Left colon (tissue), 2 donors: Measurements from ENCODE around the gene SRSF5. TPM values are rescaled to one million over a fixed set of nuclear protein-coding genes. Genes with fewer than 3 reads are reported as not detected.

ENCODE experiments used
- ATAC-seq: fragments of 200-7000 bp; cut with Tn5 transposase; one replicate; pipeline ENCODE4 v1.9.1; 2020; ENCODE audit warnings: mild to moderate bottlenecking, moderate library complexity
- DNase-seq, 2 donors: peaks; one replicate each; pipeline ENCODE4 v3.0.0-alpha.2; 2020
- intact Hi-C, 2 donors: fragments of 100-400 bp; cut with DNase I in 1 of 2; cut with micrococcal nuclease in 1 of 2; formaldehyde crosslinking; loops; one replicate each; pipeline versions ENCODE4 v1.11.2 to v1.14.0; 2022; cut with DNase I, micrococcal nuclease
- total RNA-seq, 2 donors: library from RNA; stranded (reverse); fragmentation: NEBNext Ultra II Directional; extraction: Animal tissue kit (Norgen Biotek cat#: 25700); gene quantifications; one replicate each; pipeline ENCODE4 v1.2.1, GENCODE V29; 2021
- donor health status: DM: no; HTN: no; CAD: no.
- donor health status: DM: yes; HTN: yes; CAD: no.

The SRSF5 gene
- total RNA-seq, 2 donors from 2014 or later = 315 to 316 TPM

DNA sequence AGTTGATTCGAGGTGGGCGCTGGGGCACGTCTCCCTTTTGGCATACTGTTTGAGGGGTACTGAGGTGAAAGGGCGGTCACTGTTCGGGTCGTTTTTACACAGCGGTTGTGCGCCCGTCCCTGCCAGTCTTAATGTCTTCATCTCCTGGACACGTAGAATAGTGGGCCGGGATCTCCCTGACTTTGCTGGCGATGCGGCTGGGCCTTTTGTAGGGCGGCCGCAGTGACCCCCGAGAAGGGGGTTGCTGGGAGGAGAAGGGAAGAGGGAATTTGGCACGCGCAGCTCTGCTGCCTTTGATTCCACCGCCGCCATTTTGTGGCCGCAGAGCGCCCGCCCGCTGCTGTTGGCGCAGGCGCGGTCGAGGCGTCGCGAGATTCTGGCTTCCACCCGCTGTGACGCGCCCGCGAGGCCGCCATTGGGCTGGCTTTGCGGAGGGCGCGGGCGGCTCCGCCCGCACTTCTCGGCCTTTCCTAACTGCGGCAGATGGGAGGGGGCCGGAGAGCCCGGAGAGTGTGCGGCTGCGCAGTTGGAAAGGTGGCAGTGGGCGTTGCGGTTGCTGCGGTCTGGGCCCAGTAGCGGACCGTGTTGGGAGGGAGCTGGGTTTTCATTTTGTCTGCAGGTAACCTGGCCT is 542 bp downstream of the SRSF5 start:
- DNase-seq (peak; percentile 92 to 94), ATAC-seq (peak; percentile 88)
- intact Hi-C loops = no loop called here

DNA sequence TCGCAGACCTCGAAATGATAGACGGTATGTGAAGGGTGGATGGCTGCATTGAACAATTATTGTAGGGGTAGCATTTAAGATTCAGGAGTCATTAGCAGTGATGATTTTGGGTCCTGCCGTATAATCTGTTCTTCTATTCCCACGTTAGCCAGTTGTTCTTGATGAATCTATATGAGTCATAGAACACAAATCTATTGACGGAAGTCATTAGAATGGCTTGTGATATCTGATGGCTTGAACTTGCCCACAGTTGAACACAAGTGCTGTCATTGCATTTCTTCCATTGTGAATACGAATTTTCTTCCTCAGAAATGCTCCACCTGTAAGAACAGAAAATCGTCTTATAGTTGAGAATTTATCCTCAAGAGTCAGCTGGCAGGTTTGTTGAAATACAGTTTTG is 1.9 kb downstream of the SRSF5 start:
- intact Hi-C loops = no loop called here
- no peak for ATAC-seq
- DNase-seq = no peak

DNA sequence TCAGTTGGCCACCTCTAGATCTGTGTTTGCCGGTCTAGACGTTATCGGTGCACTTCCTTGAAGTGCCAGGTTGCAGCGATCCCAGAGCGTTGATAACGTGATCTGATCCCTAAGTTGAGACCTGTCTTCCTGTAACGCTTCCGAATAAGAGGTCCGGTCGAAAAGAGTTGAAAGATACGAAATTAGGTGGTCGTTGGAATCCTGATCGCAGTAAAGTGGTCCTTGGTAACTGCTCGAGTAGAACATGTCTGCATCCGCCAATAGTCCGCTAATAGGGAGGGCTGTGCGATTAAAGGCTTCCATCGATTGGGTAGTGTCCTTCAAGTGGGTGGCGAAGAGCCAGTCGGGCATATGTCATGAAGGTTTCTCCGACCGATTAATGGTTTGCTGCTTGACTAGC is 2.7 kb downstream of the SRSF5 start:
- intact Hi-C loops = no loop called here
- DNase-seq (no peak), ATAC-seq (no peak)

DNA sequence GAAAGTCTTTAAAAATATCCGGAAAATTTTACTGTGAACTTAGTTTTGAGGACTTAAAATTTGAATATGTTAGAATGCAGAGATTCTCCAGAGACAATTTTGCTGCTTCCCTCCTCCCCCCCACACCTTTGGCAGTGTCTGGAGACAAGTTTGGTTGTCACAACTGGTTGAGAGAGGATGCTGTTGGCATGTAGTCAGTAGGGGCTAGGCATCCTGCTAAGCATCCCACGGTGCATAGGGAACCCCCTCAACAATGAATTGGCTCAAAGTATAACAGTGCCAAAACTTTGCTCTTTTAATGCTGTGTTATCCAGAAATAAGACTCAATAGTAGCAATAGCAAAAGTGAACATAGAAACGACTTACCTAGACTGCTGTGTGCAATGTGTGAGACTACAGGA is 3.6 kb downstream of the SRSF5 start:
- intact Hi-C loops = no loop called here
- DNase-seq (no peak), ATAC-seq (no peak)

DNA sequence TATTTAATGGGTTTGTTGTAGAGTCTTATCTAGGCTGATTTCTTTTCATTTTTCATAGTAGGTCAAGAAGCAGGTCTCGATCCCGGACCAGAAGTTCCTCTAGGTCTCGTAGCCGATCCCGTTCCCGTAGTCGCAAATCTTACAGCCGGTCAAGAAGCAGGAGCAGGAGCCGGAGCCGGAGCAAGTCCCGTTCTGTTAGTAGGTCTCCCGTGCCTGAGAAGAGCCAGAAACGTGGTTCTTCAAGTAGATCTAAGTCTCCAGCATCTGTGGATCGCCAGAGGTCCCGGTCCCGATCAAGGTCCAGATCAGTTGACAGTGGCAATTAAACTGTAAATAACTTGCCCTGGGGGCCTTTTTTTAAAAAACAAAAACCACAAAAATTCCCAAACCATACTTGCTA is 4.2 kb downstream of the SRSF5 start:
- DNase-seq = no peak
- intact Hi-C loops = no loop called here
- no peak for ATAC-seq

DNA sequence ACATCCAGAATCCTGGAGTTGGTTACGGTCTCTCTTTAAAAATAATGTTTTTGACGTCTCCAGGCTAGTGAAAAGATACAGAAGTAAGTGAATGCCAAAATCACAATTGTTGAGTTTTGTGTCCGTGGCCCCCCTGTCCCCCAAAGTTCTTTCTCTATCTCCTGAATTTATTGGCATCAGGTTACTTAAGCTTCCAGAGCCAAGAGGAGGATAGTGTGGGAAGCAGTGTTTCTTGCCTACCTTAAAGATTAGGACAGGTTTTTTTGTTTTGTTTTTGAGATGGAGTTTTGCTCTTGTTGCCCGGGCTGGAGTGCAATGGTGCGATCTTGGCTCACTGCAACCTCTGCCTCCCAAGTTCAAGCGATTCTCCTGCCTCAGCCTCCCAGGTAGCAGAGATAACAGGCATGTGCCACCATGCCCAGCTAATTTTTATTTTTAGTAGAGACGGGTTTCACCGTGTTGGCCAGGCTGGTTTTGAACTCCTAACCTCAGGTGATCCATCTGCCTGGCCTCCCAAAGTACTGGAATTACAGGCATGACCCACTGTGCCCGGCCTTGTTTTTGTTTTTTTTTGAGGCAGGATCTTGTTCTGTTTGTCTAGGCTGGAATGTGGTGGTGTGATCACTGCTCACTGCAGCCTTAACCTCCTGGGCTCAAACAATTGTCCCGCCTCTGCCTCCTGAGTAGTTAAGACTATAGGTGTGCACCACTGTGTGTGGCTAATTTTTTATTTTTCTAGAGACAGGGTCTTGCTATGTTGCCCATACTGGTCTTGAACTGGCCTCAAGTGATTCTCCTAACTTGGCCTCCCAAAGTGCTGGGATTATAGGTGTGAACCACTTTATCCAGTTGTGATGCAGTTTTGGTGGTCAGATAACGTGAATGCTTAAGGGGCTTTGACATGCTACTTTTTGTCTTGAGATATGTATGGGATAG is 5.4 kb downstream of the SRSF5 start:
- no peak for DNase-seq
- intact Hi-C loops = no loop called here
- no peak for ATAC-seq

DNA sequence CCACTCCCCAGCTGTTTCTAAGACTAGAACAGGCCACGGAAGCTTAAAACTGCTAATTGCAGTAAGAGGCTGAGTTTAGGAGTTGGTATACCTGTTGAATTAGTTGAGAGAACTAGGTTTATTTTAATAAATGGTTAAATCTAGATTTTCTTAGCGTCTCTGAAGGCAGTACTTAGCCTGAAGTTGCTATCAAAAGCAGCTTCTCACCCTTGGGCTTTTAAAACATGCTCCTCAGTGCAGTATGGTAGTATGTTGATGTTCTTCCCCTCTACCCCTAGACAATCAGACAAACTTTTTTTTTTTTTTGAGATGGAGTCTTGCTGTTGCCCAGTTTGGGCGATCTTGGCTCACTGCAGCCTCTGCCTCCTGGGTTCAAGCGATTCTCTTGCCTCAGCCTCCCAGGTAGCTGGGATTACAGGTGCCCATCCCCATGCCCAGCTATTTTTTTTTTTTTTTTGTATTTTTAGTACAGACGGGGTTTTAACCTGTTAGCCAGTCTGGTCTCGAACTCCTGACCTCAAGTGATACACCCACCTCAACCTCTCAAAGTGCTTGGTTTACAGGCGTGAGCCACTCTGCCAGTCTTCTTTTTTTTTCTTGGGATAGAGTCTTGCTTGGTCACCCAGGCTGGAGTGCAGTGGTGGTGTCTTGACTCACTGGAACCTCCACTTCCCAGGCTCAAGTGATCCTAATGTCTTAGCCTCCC is 6.8 kb downstream of the SRSF5 start:
- no peak for DNase-seq
- no peak for ATAC-seq
- intact Hi-C loops = no loop called here

DNA sequence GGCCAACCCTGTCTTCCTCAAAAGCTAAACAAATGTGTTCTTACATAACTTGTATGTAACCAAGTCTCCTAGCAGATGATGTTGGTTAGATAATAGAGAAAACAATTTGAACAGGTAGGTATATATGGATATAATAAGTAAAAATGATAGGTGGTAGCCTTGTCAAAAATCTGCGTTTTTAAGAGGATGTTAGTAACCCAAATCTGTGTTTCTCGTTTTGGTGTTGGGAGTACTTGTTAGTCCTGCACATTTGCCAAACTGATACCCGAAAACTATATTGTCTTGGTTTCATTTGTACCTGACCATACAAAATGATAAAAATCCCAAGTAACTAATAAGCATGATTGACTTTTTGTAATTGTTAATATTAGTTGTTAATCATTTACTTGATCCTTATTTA is 8.1 kb downstream of the SRSF5 start:
- intact Hi-C loops = no loop called here
- DNase-seq (no peak), ATAC-seq (no peak)

DNA sequence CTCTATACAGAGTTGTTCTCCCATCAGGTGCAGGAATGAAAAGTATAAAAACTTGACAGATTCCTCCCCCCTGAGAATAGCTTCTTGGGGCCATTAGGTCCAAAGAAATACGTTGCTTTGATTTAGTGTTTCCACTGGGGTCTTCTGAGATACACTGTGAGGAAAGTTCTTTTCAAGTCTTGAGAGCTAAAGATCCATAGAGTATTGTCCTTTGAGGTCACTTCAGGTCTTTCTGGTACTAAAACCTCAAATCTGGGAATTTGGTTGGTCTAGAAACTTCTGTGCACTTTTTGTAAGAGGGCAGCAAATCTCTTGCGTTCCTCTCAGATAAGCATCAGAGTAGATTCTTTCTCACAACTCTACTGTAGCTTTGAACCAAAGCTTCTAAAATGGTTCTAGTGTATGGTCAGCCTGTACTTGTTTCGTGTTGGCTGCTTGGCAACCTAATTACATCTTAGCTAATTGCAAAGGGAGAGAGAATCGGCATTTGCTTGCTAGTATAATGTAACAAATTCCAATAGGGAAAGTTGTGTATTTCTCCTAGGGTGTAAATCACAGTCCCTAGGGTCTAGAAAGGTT is 10.0 kb downstream of the SRSF5 start:
- DNase-seq (no peak), ATAC-seq (no peak)
- intact Hi-C loops = no loop called here

DNA sequence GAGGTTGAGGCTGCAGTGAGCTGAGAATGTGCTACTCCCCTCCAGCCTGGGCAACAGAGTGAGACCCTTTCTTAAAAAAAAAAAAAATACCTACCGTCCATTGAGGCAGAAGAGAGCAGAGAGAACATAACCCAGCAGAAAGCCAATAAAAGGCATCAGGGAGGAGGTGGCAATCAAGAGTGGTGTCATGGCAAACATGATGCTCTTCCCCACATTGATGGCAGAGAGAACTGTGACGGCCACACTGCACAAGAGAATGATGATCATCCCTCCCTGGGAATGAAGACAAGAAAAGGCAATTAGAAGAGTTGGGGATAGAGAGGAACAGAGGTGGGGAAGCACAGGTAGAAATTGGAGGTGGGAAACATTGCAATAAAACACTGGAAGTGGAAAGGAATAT is 12.1 kb downstream of the SRSF5 start:
- DNase-seq (no peak), ATAC-seq (peak; percentile 10)
- intact Hi-C loops = no loop called here

DNA sequence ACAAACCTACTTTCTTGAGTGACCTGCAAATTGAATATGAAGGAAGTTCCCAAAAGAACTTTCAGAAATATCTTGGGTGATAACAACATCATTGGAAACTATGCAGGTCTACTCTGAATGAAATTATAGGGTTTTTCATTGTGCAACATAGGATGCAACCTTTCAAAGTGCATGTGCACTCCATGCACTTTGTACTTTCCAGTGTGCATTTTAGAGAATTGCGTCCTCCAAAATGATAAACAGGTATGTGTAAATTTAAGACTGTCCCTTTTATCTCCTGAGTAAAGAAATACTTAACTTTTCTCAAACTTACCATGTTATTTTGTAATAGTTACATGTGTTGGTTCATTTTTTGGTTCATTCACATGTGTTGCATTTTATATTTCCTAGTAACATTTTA is 13.2 kb downstream of the SRSF5 start:
- no peak for ATAC-seq
- intact Hi-C loops = no loop called here
- DNase-seq = no peak

DNA sequence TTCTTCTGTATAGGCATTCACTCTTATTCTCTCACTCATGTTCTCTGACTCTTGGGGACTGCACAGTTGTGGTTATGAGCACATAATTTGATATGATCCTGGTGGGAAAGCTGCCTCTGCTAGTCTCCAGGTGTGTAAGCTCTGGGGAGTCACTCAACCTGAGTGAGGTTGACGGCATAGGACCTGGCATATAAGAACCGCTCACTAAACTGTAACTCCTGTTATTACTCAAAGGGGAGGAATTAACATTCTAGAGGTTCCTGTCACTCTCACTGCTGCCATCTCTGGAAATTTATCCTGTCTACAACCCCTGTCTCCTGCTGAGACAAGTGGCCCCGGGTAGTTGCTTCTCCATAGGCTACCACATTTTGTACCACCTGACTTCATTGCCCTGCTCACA is 14.0 kb downstream of the SRSF5 start:
- ATAC-seq (no peak), DNase-seq (no peak)
- intact Hi-C loops = no loop called here

DNA sequence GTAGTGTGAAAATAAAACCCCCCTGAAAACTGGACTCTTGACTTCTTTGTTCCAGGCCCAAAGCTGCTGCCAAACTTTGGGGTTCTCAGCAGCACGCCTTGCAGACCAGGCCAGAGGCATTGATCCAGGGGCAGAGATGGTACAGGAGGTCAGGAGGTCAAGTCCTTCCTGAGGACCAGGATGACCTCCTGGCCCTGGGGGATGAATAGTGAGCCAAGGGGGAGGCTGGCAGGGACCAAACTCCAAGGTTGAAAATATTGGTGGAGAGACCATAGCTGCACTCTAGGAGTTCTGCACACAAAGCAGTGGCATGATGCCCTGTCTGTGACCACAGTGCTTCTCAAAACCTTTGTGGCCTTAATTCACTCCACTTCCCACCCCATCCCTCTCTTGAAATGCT is 18.0 kb downstream of the SRSF5 start:
- DNase-seq = no peak
- ATAC-seq = no peak
- intact Hi-C loops = no loop called here

DNA sequence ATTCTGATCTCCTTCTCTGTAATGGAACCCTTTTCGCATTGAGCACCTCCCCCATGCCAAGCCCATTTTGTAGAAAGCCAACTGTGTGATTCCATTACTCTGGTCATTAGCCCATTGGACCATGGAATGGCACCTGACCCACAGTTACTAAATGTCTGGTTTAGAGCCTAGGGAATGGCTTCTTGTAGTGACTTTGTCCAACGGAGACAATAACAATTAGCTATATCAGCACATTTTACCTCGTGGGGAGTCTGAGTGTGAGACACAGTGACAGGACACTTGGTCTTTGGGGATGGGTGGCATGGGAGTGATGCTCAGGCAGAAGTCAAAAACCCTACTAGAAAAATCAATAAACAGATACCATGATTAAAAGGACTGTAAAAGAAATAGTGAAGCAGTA is 19.7 kb downstream of the SRSF5 start:
- DNase-seq (no peak), ATAC-seq (no peak)
- intact Hi-C loops = no loop called here

DNA sequence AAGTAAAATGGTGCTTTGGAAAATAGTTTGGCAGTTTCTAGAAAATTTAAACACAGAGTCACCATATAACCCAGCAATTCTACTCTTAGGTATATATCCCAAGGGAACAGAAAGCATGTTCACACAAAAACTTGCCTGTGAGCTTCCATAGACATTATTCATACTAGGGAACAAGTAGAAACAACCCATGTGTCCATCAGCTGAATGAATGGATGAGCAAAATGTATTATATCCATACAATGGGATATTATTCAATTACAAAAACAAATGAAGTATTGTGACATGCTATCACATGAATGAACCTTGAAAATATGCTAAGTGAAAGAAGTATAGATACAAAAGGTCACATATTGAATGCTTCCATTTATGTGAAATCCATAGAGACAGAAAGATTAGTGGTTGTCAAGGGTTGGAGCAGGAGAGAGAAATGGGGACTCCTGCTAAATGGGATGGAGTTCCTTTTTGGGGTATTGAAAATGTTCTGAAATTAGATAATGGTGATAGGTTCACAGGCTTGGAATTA is 22.2 kb downstream of the SRSF5 start:
- ATAC-seq (no peak), DNase-seq (no peak)
- intact Hi-C loops = no loop called here

DNA sequence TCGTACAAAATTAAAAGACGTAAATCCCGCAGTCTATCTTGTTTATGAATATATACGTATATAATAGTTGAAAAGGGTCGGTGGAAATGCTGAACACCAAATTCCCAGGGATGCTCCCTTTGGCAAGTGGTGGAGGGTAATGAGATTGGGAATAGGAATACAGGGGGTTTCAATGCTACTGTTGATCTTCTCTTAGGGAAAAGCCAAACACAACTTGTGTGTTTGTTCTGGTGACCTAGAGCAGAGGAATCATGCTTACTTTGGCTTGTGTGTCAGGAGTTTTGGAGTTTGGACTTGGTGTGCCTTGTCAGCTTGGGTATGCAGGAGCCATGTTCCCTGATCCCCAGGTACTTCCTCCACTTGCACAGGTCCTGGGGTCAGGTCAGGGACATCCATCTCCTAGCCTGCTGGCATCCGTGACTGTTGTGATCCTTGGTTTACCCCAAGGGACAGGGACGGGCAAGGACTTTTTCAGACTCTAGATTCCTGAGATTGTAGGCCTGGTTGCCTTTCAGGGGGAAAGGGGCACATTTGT is 26.0 kb downstream of the SRSF5 start:
- DNase-seq (no peak), ATAC-seq (no peak)
- intact Hi-C loops = no loop called here

DNA sequence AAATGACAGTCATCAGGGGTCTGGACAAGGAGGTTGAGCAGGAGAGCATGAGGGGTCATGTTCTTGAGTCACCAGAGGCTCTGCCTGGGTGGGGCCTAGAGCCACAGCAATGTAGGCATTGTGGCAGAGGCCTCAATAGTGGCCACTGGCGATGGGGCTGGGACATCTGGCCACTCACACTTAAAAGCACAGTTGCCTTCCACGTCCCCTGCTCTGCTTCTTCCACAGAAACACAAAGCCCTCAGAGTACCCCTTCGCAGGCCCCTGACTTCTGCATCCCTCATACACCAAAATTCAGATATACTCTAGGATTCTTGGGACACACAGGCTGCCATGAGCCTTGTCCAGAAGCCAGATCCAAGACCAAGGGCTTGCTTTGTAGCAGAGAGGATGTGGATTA is 27.8 kb downstream of the SRSF5 start:
- no peak for DNase-seq
- intact Hi-C loops = no loop called here

DNA sequence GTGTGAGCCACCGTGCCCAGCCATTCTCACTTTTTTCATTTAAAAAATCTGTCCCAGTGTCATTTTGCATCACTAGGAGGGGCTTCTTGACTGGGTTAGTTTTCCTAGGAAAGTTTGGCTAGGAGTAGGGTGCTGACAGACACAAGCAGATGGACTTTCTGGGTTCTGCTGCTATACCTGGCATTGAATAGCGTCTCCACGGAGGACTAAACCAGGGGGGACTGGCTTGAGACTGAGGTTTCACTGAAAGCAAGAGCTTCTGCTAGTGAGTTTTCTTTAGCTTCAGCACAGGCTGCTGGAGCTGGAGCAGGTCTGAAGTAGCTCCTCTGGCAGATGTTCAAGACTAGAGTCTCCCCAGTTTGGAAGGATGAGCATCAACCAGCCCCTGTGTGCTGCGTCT is 28.7 kb downstream of the SRSF5 start:
- no peak for ATAC-seq
- no peak for DNase-seq
- intact Hi-C loops = no loop called here

More for the DNA sequence above, 27.8 kb downstream of the SRSF5 start:
- ATAC-seq = no peak

DNA sequence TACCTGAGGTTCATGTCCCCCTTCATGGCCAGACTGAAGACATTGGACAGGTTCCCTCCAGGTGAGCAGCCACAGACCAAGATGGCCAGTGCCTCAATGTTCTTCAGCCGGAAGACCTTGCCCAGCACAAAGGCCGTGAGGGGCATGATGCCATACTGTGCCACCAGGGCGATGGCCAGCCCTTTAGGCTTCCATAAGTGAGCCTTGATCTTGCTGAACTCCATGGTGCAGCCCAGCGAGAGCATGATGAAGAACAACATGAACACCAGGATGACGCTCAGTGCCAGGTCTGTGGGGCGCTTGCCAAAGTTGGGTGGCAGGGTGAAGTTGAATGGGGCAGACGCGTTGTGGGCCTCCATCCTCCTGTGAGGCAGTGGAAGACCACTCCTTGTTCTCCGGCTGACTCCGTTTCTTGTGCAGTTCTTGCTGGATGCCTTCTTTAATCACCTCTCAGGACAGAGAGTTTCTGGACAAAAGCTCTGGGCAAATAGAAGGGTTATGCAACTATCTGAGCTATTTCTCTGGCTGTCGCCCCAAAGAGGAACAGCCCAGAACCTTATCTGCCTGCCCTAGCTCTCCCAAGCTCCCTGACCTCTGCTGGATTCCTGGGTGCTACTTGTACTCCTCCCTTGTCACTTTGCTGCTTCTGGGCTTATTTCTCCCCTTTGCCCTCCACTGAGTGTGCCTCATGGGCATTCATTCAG is 30.0 kb downstream of the SRSF5 start, which contains the start of gene SLC10A1:
Gene SLC10A1 (minus strand): TSS at position 445 of the 704 bp plus-strand sequence. CDS start 86 bp downstream, at position 359.
- DNase-seq (no peak), ATAC-seq (no peak)
- intact Hi-C loops = no loop called here
